Stimulated activated CD4-positive, alpha-beta T cell treated with anti-CD3 and anti-CD28 coated beads, Interleukin-2, amount 100 ng/mL, for 48 hours (primary cell): Measurements from ENCODE around the gene KRTAP10-7.
"Not testable (repeated sequence)": the region's sequence is repeated elsewhere in the genome, so short reads cannot be mapped to it uniquely, and the experiment has no call there.

Experiments
- DNase-seq, 2 donors: peaks; one replicate each; pipeline ENCODE4 v3.0.0-alpha.2; 2020

KRTAP10-7 gene

GRCh38 chr21:44637018-44637850, 36.8 kb downstream of the KRTAP10-7 start, which contains the start of gene KRTAP10-10:
KRTAP10-10 (plus strand) TSS chr21:44637356; CDS start chr21:44637418, 62 bp downstream.
- no peak for DNase-seq

- not testable (repeated sequence) for DNase-seq
Observed at GRCh38 chr21:44637851-44638348, 37.5 kb downstream of the KRTAP10-7 start.

GRCh38 chr21:44638506-44639330, 38.3 kb downstream of the KRTAP10-7 start:
- DNase-seq = not testable (repeated sequence)

GRCh38 chr21:44639331-44639655, 38.9 kb downstream of the KRTAP10-7 start:
- no peak for DNase-seq

GRCh38 chr21:44640761-44641160, 40.4 kb downstream of the KRTAP10-7 start:
- DNase-seq = no peak

GRCh38 chr21:44643741-44644310, 43.4 kb downstream of the KRTAP10-7 start:
- DNase-seq = no peak

- no peak for DNase-seq
Observed at GRCh38 chr21:44644878-44645277, 44.5 kb downstream of the KRTAP10-7 start.

- not testable (repeated sequence) for DNase-seq
Observed at GRCh38 chr21:44646366-44647221, 46.2 kb downstream of the KRTAP10-7 start, which contains the start of gene KRTAP10-11. KRTAP10-11 (plus strand) TSS chr21:44646414; CDS start chr21:44646459, 45 bp downstream.

DNA sequence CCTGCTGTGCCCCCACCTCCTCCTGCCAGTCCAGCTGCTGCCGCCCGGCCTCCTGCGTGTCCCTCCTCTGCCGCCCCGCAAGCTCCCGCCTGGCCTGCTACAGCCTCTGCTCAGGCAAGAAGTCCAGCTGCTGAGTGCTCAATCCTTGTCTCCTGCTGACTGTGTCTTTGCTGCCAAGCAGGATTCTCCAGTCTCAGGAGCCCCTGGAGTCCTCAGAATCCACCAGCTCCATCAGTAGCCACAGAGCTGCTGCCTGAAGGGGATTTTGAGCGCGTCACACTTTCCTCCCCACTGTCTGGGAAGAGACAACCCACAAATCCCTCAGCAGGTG, 46.8 kb downstream of the KRTAP10-7 start:
- no peak for DNase-seq

GRCh38 chr21:44648557-44649311, 48.3 kb downstream of the KRTAP10-7 start:
- DNase-seq = no peak

GRCh38 chr21:44649521-44650100, 49.2 kb downstream of the KRTAP10-7 start:
- no peak for DNase-seq

DNA sequence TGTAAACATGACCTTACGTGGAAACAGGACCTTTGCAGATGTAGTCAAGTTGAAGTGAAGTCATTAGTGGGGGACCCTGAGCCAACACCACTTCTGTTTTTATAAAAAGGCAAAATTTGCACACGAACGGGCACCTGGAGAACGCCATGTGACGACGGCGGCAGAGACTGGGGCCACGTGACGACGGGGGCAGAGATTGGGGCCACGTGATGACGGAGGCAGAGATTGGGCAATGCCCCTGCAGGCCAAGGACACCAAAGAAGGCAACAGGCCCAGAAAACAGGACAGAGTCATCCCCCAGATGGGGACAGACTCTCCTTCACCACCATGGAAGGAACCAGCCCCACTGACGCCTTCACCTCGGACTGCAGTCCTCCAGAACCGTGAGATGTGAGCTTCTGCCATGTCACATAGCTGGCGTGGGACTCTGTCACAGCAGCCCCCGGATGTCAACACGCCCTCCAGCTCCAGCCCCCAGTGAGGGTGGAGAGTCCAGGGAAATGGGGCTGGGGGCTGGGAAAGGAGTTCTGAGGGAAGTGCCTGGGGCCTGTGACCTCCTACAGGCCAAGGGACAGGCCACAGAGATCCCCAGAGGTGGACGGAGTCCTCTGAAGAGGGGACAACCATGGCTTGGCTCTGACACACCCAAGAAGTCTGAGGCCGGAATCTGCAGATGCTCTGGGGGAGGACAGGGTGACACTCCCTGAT, 50.0 kb downstream of the KRTAP10-7 start:
- no peak for DNase-seq

DNA sequence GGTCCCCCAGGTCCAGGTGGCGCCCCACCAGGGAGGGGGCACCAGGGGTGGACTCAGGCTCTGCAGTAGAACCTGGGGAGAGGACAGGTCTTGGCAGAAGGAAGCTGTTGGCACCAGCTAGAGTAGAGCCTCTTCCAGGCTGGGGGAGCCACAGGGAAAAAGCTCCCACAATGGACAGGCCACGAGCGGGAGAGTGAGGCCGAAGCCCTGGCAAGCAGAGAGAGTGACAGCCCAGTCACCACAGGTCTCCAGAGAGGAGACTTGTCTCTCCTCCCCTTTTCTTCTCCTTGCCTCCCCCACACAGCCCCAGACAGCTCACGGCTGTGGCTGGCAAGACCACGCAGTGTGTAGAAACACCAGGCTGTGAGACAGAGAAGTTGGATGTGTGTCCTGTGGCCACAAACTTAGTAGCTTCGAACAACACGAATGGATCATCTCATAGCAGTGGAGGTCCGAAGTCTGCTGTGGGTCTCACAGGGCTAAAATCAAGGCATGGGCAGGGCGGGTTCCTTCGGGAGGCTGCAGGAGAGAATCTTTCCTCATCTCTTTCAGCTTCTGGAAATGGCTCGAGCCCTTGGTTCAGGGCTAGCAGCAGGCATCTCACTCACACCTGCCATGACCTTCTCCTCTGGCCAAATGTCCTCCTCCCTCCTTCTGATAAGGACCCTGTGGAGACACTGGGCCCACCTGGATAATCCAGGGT, 50.7 kb downstream of the KRTAP10-7 start:
- no peak for DNase-seq
